Endothelial cell of umbilical vein (primary cell): Measurements from ENCODE around the gene KANK3. TPM values are rescaled to one million over a fixed set of nuclear protein-coding genes. Genes with fewer than 3 reads are reported as not detected.

Source experiments
- BruUV-seq: library from RNA; stranded (reverse); fragments of 400-500 nt; replicated peaks from 2 replicates; lab custom pipeline; 2021; lab: Mats Ljungman, UMichigan
- CTCF ChIA-PET: fragments of 300-600, 350-600 bp; sonication (Branson Sonifier 250); formaldehyde crosslinking; loops from one replicate; lab custom pipeline; 2021; ENCODE audit warnings: antibody characterized with exemption, inconsistent platforms; lab: Charles Lee
- POLR2A ChIA-PET: fragments of 300-600, 350-600 bp; sonication (Branson Sonifier 250); formaldehyde crosslinking; loops from one replicate; lab custom pipeline; 2021; ENCODE audit warnings: antibody characterized with exemption, inconsistent platforms; lab: Charles Lee
- DNase-seq: peaks from one replicate; pipeline ENCODE4 v3.0.0-alpha.2; 2011; ENCODE audit warnings: low read depth, low spot score
- FAIRE-seq: peaks from 2 replicates; lab custom pipeline; 2011; peaks lifted over from hg19 to GRCh38; lab: Jason Lieb, UNC
- H2AFZ ChIP-seq: 2 replicates; pipeline ENCODE4 v1.6.0; 2012; ENCODE audit warnings: low read depth, low read length, control low read depth, inconsistent platforms
- H3K27ac ChIP-seq: 2 replicates; pipeline ENCODE4 v1.5.1; 2011; ENCODE audit warnings: low read depth, mild to moderate bottlenecking, control low read depth, low read length, moderate library complexity; ENCODE audit not compliant: insufficient read depth
- H3K27me3 ChIP-seq, 2 experiments: 2 replicates each; pipeline versions ENCODE4 v1.6.0 to v1.6.1; 2011; ENCODE audit warnings: low read length in 2 of 2, mixed read lengths in 1 of 2; ENCODE audit not compliant: control insufficient read depth in 2 of 2, insufficient read depth in 2 of 2
- H3K36me3 ChIP-seq, 2 experiments: 2 replicates in 1 of 2; 3 replicates in 1 of 2; pipeline ENCODE4 v1.5.1; 2011; ENCODE audit warnings: low read length in 2 of 2, mild to moderate bottlenecking in 1 of 2, moderate library complexity in 1 of 2; ENCODE audit not compliant: control insufficient read depth in 2 of 2, insufficient read depth in 2 of 2; ENCODE audit errors: extremely low read depth in 1 of 2
- H3K4me1 ChIP-seq: 3 replicates; pipeline ENCODE4 v1.5.1; 2011; ENCODE audit warnings: mild to moderate bottlenecking, low read length; ENCODE audit not compliant: control insufficient read depth, insufficient read depth; ENCODE audit errors: extremely low read depth
- H3K4me2 ChIP-seq: 2 replicates; pipeline ENCODE4 v1.6.1; 2011; ENCODE audit warnings: low read length, control low read depth, mixed read lengths; ENCODE audit not compliant: insufficient read depth
- H3K4me3 ChIP-seq, 3 experiments: fragments of 200-600 bp in 1 of 3; sonication (generic), shearing (Covaris generic) in 1 of 3; replicated peaks in 1 of 3; 2 replicates each; pipeline ENCODE4 v1.5.1; 2011 to 2016; ENCODE audit warnings: control low read depth in 3 of 3, low read length in 3 of 3, mild to moderate bottlenecking in 2 of 3, inconsistent platforms in 1 of 3, low read depth in 1 of 3, moderate library complexity in 1 of 3; ENCODE audit not compliant: insufficient read depth in 1 of 3
- H3K79me2 ChIP-seq: 2 replicates; pipeline ENCODE4 v1.6.0; 2012; ENCODE audit warnings: low read length, inconsistent platforms; ENCODE audit not compliant: control insufficient read depth, insufficient read depth
- H3K9ac ChIP-seq: replicated peaks from 2 replicates; pipeline ENCODE3; 2011; ENCODE audit warnings: low read length, control low read depth; ENCODE audit not compliant: insufficient read depth; ENCODE audit errors: extremely low read depth
- H3K9me1 ChIP-seq: replicated peaks from 3 replicates; pipeline ENCODE4 v1.6.0; 2011; ENCODE audit warnings: mild to moderate bottlenecking, low read length; ENCODE audit not compliant: control insufficient read depth, insufficient read depth; ENCODE audit errors: extremely low read depth
- H3K9me3 ChIP-seq: replicated peaks from 2 replicates; pipeline ENCODE4 v1.5.1; 2012; ENCODE audit warnings: low read length, inconsistent platforms; ENCODE audit not compliant: control insufficient read depth, insufficient read depth
- H4K20me1 ChIP-seq: replicated peaks from 2 replicates; pipeline ENCODE3; 2011; ENCODE audit warnings: mild to moderate bottlenecking, low read length; ENCODE audit not compliant: control insufficient read depth, insufficient read depth; ENCODE audit errors: extremely low read depth
- CTCF ChIP-seq, 2 donors: IDR thresholded peaks; 1 replicate in 1 of 2; 2 replicates in 1 of 2; pipeline ENCODE4 v1.5.1; 2011; ENCODE audit warnings: low read length in 2 of 2, mild to moderate bottlenecking in 2 of 2, moderate library complexity in 2 of 2, control low read depth in 1 of 2, inconsistent platforms in 1 of 2, low read depth in 1 of 2; ENCODE audit not compliant: insufficient read depth in 1 of 2; ENCODE audit errors: extremely low read depth in 1 of 2
- EZH2 ChIP-seq: IDR thresholded peaks from 2 replicates; pipeline ENCODE4 v1.6.1; 2012; ENCODE audit warnings: borderline replicate concordance, low read depth, mild to moderate bottlenecking, moderate library complexity, low read length, inconsistent platforms; ENCODE audit not compliant: severe bottlenecking
- FOS ChIP-seq: IDR thresholded peaks from 2 replicates; pipeline ENCODE4 v1.6.1; 2011; ENCODE audit warnings: mild to moderate bottlenecking, low read length, moderate library complexity, borderline replicate concordance; ENCODE audit not compliant: insufficient read depth
- GATA2 ChIP-seq: IDR thresholded peaks from 2 replicates; pipeline ENCODE4 v1.7.0; 2011; ENCODE audit warnings: low read depth, mild to moderate bottlenecking, moderate library complexity, mixed read lengths, low read length; ENCODE audit not compliant: insufficient read length, insufficient read depth
- JUN ChIP-seq: IDR thresholded peaks from 2 replicates; pipeline ENCODE4 v1.6.1; 2011; ENCODE audit warnings: borderline replicate concordance, low read depth; ENCODE audit not compliant: insufficient read length, insufficient read depth
- MYC ChIP-seq: IDR thresholded peaks from one replicate; pipeline ENCODE4 v1.6.1; 2011; ENCODE audit warnings: mild to moderate bottlenecking, low read depth, low read length
- POLR2A ChIP-seq: IDR thresholded peaks from 2 replicates; pipeline ENCODE4 v1.6.1; 2012; ENCODE audit warnings: low read depth, mild to moderate bottlenecking, control low read depth, low read length
- POLR2AphosphoS5 ChIP-seq: IDR thresholded peaks from 2 replicates; pipeline ENCODE4 v1.6.1; 2012; ENCODE audit warnings: low read depth, mild to moderate bottlenecking, control low read depth, low read length, moderate library complexity; ENCODE audit not compliant: insufficient read depth
- dilution Hi-C: fragments of 300-500 bp; cut with MboI; formaldehyde crosslinking; loops from one replicate; pipeline ENCODE4 v1.15.0; 2019; ENCODE audit warnings: low sequenced_read_pairs; ENCODE audit not compliant: extremely low pct_ligation_motif_present
- intact Hi-C: fragments of 100-400 bp; cut with micrococcal nuclease; formaldehyde crosslinking; loops from one replicate; pipeline ENCODE4 v1.10.0; 2022
- polyA plus RNA-seq, 4 experiments: library from polyadenylated mRNA; depleted of rRNA in 3 of 4; stranded (reverse) in 3 of 4; unstranded in 1 of 4; fragments of >200 nt; gene quantifications; 2 replicates each; pipeline versions ENCODE4 v1.2.1 to v1.2.3, GENCODE V29; 2011 to 2012; ENCODE audit warnings: missing spikeins in 1 of 4
- total RNA-seq: library from RNA; stranded (reverse); gene quantifications from 2 replicates; pipeline ENCODE4 v1.2.3, GENCODE V29; 2021
- TF ChIP-seq, protein P1 (sequence below): IDR thresholded peaks from 2 replicates; pipeline ENCODE4 v1.6.1; 2011; ENCODE audit not compliant: insufficient read depth, insufficient read length

The KANK3 gene
- total and polyA plus RNA-seq, 2 donors (not counting 3 experiments of a cell fraction or from before 2014, with no cell fraction given), result 22.1 to 30.0 TPM

DNA sequence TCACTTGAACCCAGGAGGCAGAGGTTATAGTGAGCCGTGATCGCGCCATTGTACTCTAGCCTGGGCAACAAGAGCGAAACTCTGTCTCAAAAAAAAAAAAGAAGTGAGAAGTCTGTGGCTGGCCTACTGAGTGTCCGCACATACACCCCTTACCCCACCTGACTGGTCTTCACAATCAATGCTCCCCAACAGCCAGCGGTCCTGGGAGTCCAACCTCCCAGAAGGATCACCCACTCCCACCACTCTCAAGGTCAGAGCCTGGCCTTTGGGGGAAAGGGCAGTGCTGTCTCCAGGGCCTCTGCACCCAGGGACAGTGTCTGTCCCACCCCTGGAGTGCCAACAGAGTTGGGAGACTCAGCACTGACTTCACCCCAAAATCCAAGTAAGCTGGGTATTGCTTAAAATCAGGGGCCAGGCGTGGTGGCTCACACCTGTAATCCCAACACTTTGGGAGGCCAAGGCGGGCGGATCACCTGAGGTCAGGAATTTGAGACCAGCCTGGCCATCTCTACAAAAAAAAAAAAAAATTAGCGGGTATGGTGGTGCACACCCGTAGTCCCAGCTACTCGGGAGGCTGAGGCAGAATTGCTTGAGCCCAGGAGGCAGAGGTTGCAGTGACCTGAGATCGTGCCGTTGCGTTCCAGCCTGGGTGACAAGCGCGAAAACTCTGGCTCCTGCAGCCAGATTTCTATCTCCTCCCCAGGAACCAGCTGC is 32.6 kb downstream of the KANK3 start:
- no peak overlapping the region for H3K9ac ChIP-seq
- CTCF ChIA-PET, result no interaction called here
- H4K20me1 ChIP-seq, result no peaks in the 10 kb centered on the region
- BruUV-seq, result no TSS peak
- no peak overlapping the region for H3K27ac ChIP-seq
- no peaks in the 10 kb centered on the region for H3K27me3 ChIP-seq
- H3K9me3 ChIP-seq, result no peaks in the 10 kb centered on the region
- DNase-seq, result no peak
- H3K4me2 ChIP-seq, result no peak overlapping the region
- dilution Hi-C loops (no loop called here), intact Hi-C loops (loop anchor here (10.0 kb wide), 1 partner anchor 46 kb away; no protein-coding TSS in a partner anchor)
- no peak overlapping the region for H3K4me3 ChIP-seq
- POLR2A ChIA-PET, result interaction anchor here (1.0 kb wide), 1 partner anchor 204 kb away, joined by 3 read pairs; the partner anchor contains the start of gene ZNF414
- H2AFZ ChIP-seq, result no peak overlapping the region
- no peaks in the 10 kb centered on the region for H3K36me3 ChIP-seq
- H3K79me2 ChIP-seq, result peaks cover 11% of the 10 kb centered on the region
- TF ChIP-seq JUN (no peak), CTCF (IDR thresholded peaks at IDR 0.05; ENCODE audit: extremely low read depth in 1 of 2, insufficient read depth in 1 of 2, low read depth in 1 of 2, low read length in 2 of 2) (no peak), EZH2 (no peak), POLR2A (no peak), POLR2AphosphoS5 (no peak), GATA2 (no peak), MYC (no peak), FOS (no peak)
- TF ChIP-seq, protein P1, sequence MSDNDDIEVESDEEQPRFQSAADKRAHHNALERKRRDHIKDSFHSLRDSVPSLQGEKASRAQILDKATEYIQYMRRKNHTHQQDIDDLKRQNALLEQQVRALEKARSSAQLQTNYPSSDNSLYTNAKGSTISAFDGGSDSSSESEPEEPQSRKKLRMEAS, result no peak
- peaks cover 19% of the 10 kb centered on the region for H3K4me1 ChIP-seq
- no peaks in the 10 kb centered on the region for H3K9me1 ChIP-seq
- FAIRE-seq, result no peak
